ENCODE measurements around the gene NQO2.

Gene NQO2

GRCh38 chr6:2976571-2977085 is 23.1 kb upstream of the NQO2 start:
- no peak overlapping the region for H3K4me3 ChIP-seq
- no peak for TF ChIP-seq CTCF (IDR thresholded peaks at IDR 0.05)
- no peak for DNase-seq (ENCODE audit: low spot score)
- H3K27ac ChIP-seq = no peak overlapping the region

GRCh38 chr6:2977290-2977689 is 22.4 kb upstream of the NQO2 start:
- TF ChIP-seq CTCF (IDR thresholded peaks at IDR 0.05) = no peak
- no peak overlapping the region for H3K4me3 ChIP-seq
- no peak for DNase-seq (ENCODE audit: low spot score)
- no peak overlapping the region for H3K27ac ChIP-seq

- Histone ChIP-seq H3K27ac (no peak overlapping the region), H3K4me3 (no peak overlapping the region)
- DNase-seq (ENCODE audit: low spot score) = no peak
- TF ChIP-seq CTCF (IDR thresholded peaks at IDR 0.05) = no peak
These were observed 21.7 kb upstream of the NQO2 start for GRCh38 chr6:2977799-2978590.

GRCh38 chr6:2978923-2979322 is 20.8 kb upstream of the NQO2 start:
- TF ChIP-seq CTCF (IDR thresholded peaks at IDR 0.05) = no peak
- no peak overlapping the region for H3K27ac ChIP-seq

GRCh38 chr6:2979819-2980464 is 19.8 kb upstream of the NQO2 start:
- no peak overlapping the region for H3K4me3 ChIP-seq
- TF ChIP-seq CTCF (IDR thresholded peaks at IDR 0.05) = no peak
- no peak for DNase-seq (ENCODE audit: low spot score)
- no peak overlapping the region for H3K27ac ChIP-seq

More at GRCh38 chr6:2978923-2979322, 20.8 kb upstream of the NQO2 start:
- H3K4me3 ChIP-seq = no peak overlapping the region
- no peak for DNase-seq (ENCODE audit: low spot score)

- DNase-seq (ENCODE audit: low spot score) = no peak
- no peak overlapping the region for H3K4me3 ChIP-seq
- no peak for TF ChIP-seq CTCF (IDR thresholded peaks at IDR 0.05)
- H3K27ac ChIP-seq = peak overlapping the region; percentile 86 to 91
These were observed 19.2 kb upstream of the NQO2 start for GRCh38 chr6:2980465-2980855.

Measured in coronary artery (tissue), 2 donors.